IMR-90 (cell line): ENCODE measurements around the gene FAM209B. TPM values are rescaled to one million over a fixed set of nuclear protein-coding genes. Genes with fewer than 3 reads are reported as not detected.

Experiments
- ATAC-seq: fragments of 200-7000 bp; cut with Tn5 transposase; 2 replicates; pipeline ENCODE4 v1.9.1; 2020; ENCODE audit warnings: low read depth, mild to moderate bottlenecking, moderate library complexity
- BruUV-seq: library from RNA; stranded (reverse); fragments of 400-500 nt; replicated peaks from 2 replicates; lab custom pipeline; 2021; lab: Mats Ljungman, UMichigan
- CTCF ChIA-PET: fragments of 300-600 bp; formaldehyde crosslinking; extraction: SDS; loops from one replicate; lab custom pipeline; 2021; ENCODE audit warnings: antibody characterized with exemption; lab: Yijun Ruan, JAX
- POLR2A ChIA-PET: fragments of 300-600 bp; sonication (Branson Sonifier 250); formaldehyde crosslinking; loops from one replicate; lab custom pipeline; 2022; ENCODE audit warnings: antibody characterized with exemption; ENCODE audit not compliant: unreplicated experiment; lab: Charles Lee
- DNase-seq: peaks from one replicate; pipeline ENCODE4 v3.0.0; 2013
- H2AFZ ChIP-seq: replicated peaks from 2 replicates; pipeline ENCODE3; 2013; ENCODE audit warnings: low read length, mild to moderate bottlenecking; ENCODE audit not compliant: poor library complexity
- H2AK5ac ChIP-seq: 2 replicates; pipeline ENCODE4 v1.6.1; 2013; ENCODE audit warnings: low read depth, low read length, inconsistent platforms
- H2AK9ac ChIP-seq: replicated peaks from 2 replicates; pipeline ENCODE3; 2013; ENCODE audit warnings: mild to moderate bottlenecking, low read depth, low read length, moderate library complexity; ENCODE audit not compliant: poor library complexity
- H2BK120ac ChIP-seq: 2 replicates; pipeline ENCODE4 v1.6.1; 2013; ENCODE audit warnings: low read depth, low read length, inconsistent platforms
- H2BK15ac ChIP-seq: 3 replicates; pipeline ENCODE4 v1.6.1; 2013; ENCODE audit warnings: low read depth, low read length, inconsistent platforms
- H2BK20ac ChIP-seq: 2 replicates; pipeline ENCODE4 v1.6.1; 2013; ENCODE audit warnings: low read depth, mild to moderate bottlenecking, inconsistent platforms, low read length, moderate library complexity
- H2BK5ac ChIP-seq: 2 replicates; pipeline ENCODE4 v1.6.1; 2013; ENCODE audit warnings: mild to moderate bottlenecking, low read depth, low read length, inconsistent platforms; ENCODE audit not compliant: poor library complexity, severe bottlenecking
- H3K14ac ChIP-seq: replicated peaks from 2 replicates; pipeline ENCODE4 v1.6.1; 2013; ENCODE audit warnings: low read depth, low read length, inconsistent platforms
- H3K18ac ChIP-seq: 2 replicates; pipeline ENCODE4 v1.6.1; 2013; ENCODE audit warnings: low read depth, low read length, control low read depth
- H3K23ac ChIP-seq: 2 replicates; pipeline ENCODE4 v1.6.1; 2013; ENCODE audit warnings: low read depth, low read length, inconsistent platforms
- H3K27ac ChIP-seq: 2 replicates; pipeline ENCODE4 v1.5.1; 2013; ENCODE audit warnings: mild to moderate bottlenecking, control low read depth, low read length; ENCODE audit not compliant: insufficient read depth
- H3K27me3 ChIP-seq: 2 replicates; pipeline ENCODE4 v1.6.1; 2013; ENCODE audit warnings: low read length; ENCODE audit not compliant: control insufficient read depth, insufficient read depth
- H3K36me3 ChIP-seq: 2 replicates; pipeline ENCODE4 v1.6.1; 2013; ENCODE audit warnings: low read length, mixed read lengths; ENCODE audit not compliant: control insufficient read depth, insufficient read depth
- H3K4ac ChIP-seq: 2 replicates; pipeline ENCODE4 v1.6.1; 2013; ENCODE audit warnings: low read depth, low read length, inconsistent platforms
- H3K4me1 ChIP-seq: 2 replicates; pipeline ENCODE4 v1.6.1; 2013; ENCODE audit warnings: low read length, mixed read lengths; ENCODE audit not compliant: control insufficient read depth, insufficient read depth
- H3K4me2 ChIP-seq: 2 replicates; pipeline ENCODE4 v1.6.1; 2013; ENCODE audit warnings: low read depth, mild to moderate bottlenecking, control low read depth, low read length, moderate library complexity
- H3K4me3 ChIP-seq: 2 replicates; pipeline ENCODE4 v1.5.1; 2013; ENCODE audit warnings: low read depth, mild to moderate bottlenecking, control low read depth, low read length, moderate library complexity; ENCODE audit not compliant: insufficient read depth
- H3K56ac ChIP-seq: 2 replicates; pipeline ENCODE4 v1.6.1; 2013; ENCODE audit warnings: low read length, inconsistent platforms; ENCODE audit not compliant: insufficient read depth; ENCODE audit errors: extremely low read depth
- H3K79me1 ChIP-seq, 2 experiments: 2 replicates each; pipeline ENCODE4 v1.6.1; 2013; ENCODE audit warnings: low read length in 2 of 2, inconsistent platforms in 1 of 2, low read depth in 1 of 2
- H3K9ac ChIP-seq: 2 replicates; pipeline ENCODE4 v1.6.1; 2013; ENCODE audit warnings: low read depth, low read length, control low read depth
- H3K9me1 ChIP-seq: 2 replicates; pipeline ENCODE4 v1.6.1; 2013; ENCODE audit warnings: low read length, inconsistent platforms; ENCODE audit not compliant: insufficient read depth
- H3K9me3 ChIP-seq: 2 replicates; pipeline ENCODE4 v1.6.1; 2013; ENCODE audit warnings: low read length; ENCODE audit not compliant: control insufficient read depth, insufficient read depth
- H4K20me1 ChIP-seq: 2 replicates; pipeline ENCODE4 v1.6.1; 2013; ENCODE audit warnings: low read length, inconsistent platforms; ENCODE audit not compliant: insufficient read depth
- H4K5ac ChIP-seq: 2 replicates; pipeline ENCODE4 v1.6.1; 2013; ENCODE audit warnings: mild to moderate bottlenecking, low read depth, low read length, control low read depth
- H4K8ac ChIP-seq, 2 experiments: 2 replicates each; pipeline ENCODE4 v1.6.1; 2013; ENCODE audit warnings: low read depth in 2 of 2, low read length in 2 of 2, control low read depth in 1 of 2, inconsistent platforms in 1 of 2
- H4K91ac ChIP-seq: 2 replicates; pipeline ENCODE4 v1.6.1; 2013; ENCODE audit warnings: low read depth, low read length, inconsistent platforms; ENCODE audit not compliant: insufficient read depth
- BHLHE40 ChIP-seq: fragments of 150-350 bp; IDR thresholded peaks from 2 replicates; pipeline ENCODE4 v1.6.1; 2016; ENCODE audit warnings: mild to moderate bottlenecking, low read depth, low read length
- CEBPB ChIP-seq: IDR thresholded peaks from 2 replicates; pipeline ENCODE4 v1.6.1; 2012; ENCODE audit warnings: low read depth, low read length, improper control_type of control experiment
- CHD1 ChIP-seq: IDR thresholded peaks from 2 replicates; pipeline ENCODE4 v1.6.1; 2012; ENCODE audit warnings: low read depth, low read length, improper control_type of control experiment
- FOS ChIP-seq: fragments of 150-350 bp; IDR thresholded peaks from 2 replicates; pipeline ENCODE4 v1.6.1; 2016; ENCODE audit warnings: low read depth, low read length
- MAFK ChIP-seq: IDR thresholded peaks from 2 replicates; pipeline ENCODE4 v1.6.1; 2012; ENCODE audit warnings: low read depth, low read length, improper control_type of control experiment
- MAZ ChIP-seq: IDR thresholded peaks from 2 replicates; pipeline ENCODE4 v1.6.1; 2012; ENCODE audit warnings: low read depth, mild to moderate bottlenecking, low read length, improper control_type of control experiment, moderate library complexity, borderline replicate concordance
- MXI1 ChIP-seq: IDR thresholded peaks from 2 replicates; pipeline ENCODE4 v1.6.1; 2012; ENCODE audit warnings: low read depth, mild to moderate bottlenecking, low read length, moderate library complexity, borderline replicate concordance
- NFE2L2 ChIP-seq: fragments of 150-350 bp; IDR thresholded peaks from 2 replicates; pipeline ENCODE4 v1.6.1; 2016; ENCODE audit warnings: low read depth, mild to moderate bottlenecking, low read length
- POLR2A ChIP-seq: IDR thresholded peaks from 2 replicates; pipeline ENCODE4 v1.6.1; 2012; ENCODE audit warnings: mild to moderate bottlenecking, low read depth, low read length
- RAD21 ChIP-seq: IDR thresholded peaks from 2 replicates; pipeline ENCODE4 v1.6.1; 2012; ENCODE audit warnings: low read length, improper control_type of control experiment
- RCOR1 ChIP-seq: IDR thresholded peaks from 2 replicates; pipeline ENCODE4 v1.6.1; 2012; ENCODE audit warnings: mild to moderate bottlenecking, low read length, improper control_type of control experiment; ENCODE audit not compliant: insufficient replicate concordance
- RFX5 ChIP-seq: IDR thresholded peaks from 2 replicates; pipeline ENCODE4 v1.8.0; 2012; ENCODE audit warnings: low read depth, mild to moderate bottlenecking, low read length, moderate library complexity
- SMC3 ChIP-seq: fragments of 150-350 bp; IDR thresholded peaks from 2 replicates; pipeline ENCODE4 v1.6.1; 2016; ENCODE audit warnings: low read depth, mild to moderate bottlenecking, antibody characterized with exemption, low read length, moderate library complexity
- WGBS, 2 experiments: methylation state at CpG; one replicate each; pipeline versions ENCODE4 v1.1.5 to v1.1.7; 2013; ENCODE audit warnings: missing lambda C conversion rate in 2 of 2; ENCODE audit not compliant: insufficient read length in 1 of 2; ENCODE audit errors: extremely low coverage in 2 of 2; 5-methylcytosine and 5-hydroxymethylcytosine counted together
- dilution Hi-C: fragments of 300-500 bp; cut with HindIII; formaldehyde crosslinking; loops from one replicate; pipeline ENCODE4 v1.14.3; 2018; ENCODE audit warnings: low sequenced_read_pairs; ENCODE audit not compliant: unreplicated experiment
- in situ Hi-C: fragments of 300-500 bp; cut with MboI; formaldehyde crosslinking; loops from 3 replicates; pipeline ENCODE4 v1.14.3; 2019; ENCODE audit warnings: low sequenced_read_pairs, inconsistent platforms, mixed read lengths
- intact Hi-C: fragments of 100-400 bp; cut with micrococcal nuclease; formaldehyde crosslinking; loops from 2 replicates; pipeline ENCODE4 v1.10.0; 2022
- polyA plus RNA-seq, 3 experiments: library from polyadenylated mRNA; depleted of rRNA; stranded (reverse); fragments of >200 nt; gene quantifications; 2 replicates each; pipeline ENCODE4 v1.2.3, GENCODE V29; 2012; ENCODE audit warnings: low replicate concordance in 1 of 3
- total RNA-seq: library from RNA; depleted of rRNA; stranded (reverse); fragments of >200 nt; gene quantifications from 2 replicates; pipeline ENCODE4 v1.2.3, GENCODE V29; 2012
- TF ChIP-seq, protein P1 (sequence below): fragments of 150-350 bp; IDR thresholded peaks from 2 replicates; pipeline ENCODE4 v1.6.1; 2016; ENCODE audit warnings: low read depth, mild to moderate bottlenecking, low read length, moderate library complexity, borderline replicate concordance
- TF ChIP-seq, protein P2 (sequence below): conservative IDR thresholded peaks from 2 replicates; pipeline ENCODE4 v1.5.1; 2012; ENCODE audit warnings: mild to moderate bottlenecking, low read depth, low read length, improper control_type of control experiment
- TF ChIP-seq, protein P3 (sequence below): fragments of 150-350 bp; IDR thresholded peaks from 2 replicates; pipeline ENCODE4 v1.6.1; 2017; ENCODE audit warnings: mild to moderate bottlenecking, antibody characterized with exemption, low read length, low read depth

FAM209B gene
- total and polyA plus RNA-seq, 2 of the 4 experiments (the other 2 are of a cell fraction) = 0.24 TPM; not detected in 1

DNA sequence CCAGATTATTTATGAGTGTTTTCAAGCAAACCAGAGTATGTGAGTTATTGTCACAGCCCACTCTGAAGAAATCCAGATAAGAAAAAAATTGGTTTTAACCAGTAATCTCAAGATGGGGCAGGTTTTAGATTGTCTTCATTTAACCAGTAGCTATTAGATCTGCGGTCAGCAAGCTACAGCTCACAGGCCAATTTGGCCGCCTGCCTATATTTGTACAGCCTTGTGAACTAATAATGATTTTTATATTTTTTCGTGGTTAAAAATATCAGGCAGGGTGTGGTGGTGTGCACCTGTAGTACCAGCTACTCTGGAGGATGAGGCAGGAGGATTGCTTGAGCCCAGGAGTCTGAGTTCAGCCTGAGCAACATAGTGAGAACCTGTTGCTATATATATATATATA is 5.0 kb downstream of the FAM209B start:
- Histone ChIP-seq H2BK5ac (no peak overlapping the region), H2AK5ac (no peak overlapping the region), H3K18ac (no peak overlapping the region), H3K56ac (no peak overlapping the region), H3K14ac (no peak overlapping the region), H3K4me1 (no peaks in the 10 kb centered on the region), H3K27me3 (no peaks in the 10 kb centered on the region; the same call in 1 of the 2 replicates), H2BK20ac (no peak overlapping the region), H3K4me2 (no peak overlapping the region), H2BK120ac (no peak overlapping the region), H3K27ac (no peak overlapping the region), H4K91ac (no peak overlapping the region), H3K23ac (no peak overlapping the region), H3K4me3 (no peak overlapping the region), H3K79me1 (no peaks in the 10 kb centered on the region), H4K20me1 (no peaks in the 10 kb centered on the region), H2AFZ (no peak overlapping the region), H3K36me3 (no peaks in the 10 kb centered on the region), H3K4ac (no peak overlapping the region), H3K9me1 (no peaks in the 10 kb centered on the region; the same call in 1 of the 2 replicates), H4K8ac (no peak overlapping the region), H3K9ac (no peak overlapping the region), H2AK9ac (no peak overlapping the region), H4K5ac (no peak overlapping the region), H3K9me3 (no peaks in the 10 kb centered on the region), H2BK15ac (no peak overlapping the region)
- POLR2A ChIA-PET = no interaction called here
- in situ Hi-C loops = no loop called here
- WGBS, 2 experiments = 100% methylated on average over 1 of the region's 3 CpGs; no CpG with 5 or more reads in 1 of the 2 experiments
- ATAC-seq (no peak), DNase-seq (no peak)
- intact Hi-C loops = no loop called here
- no TSS peak for BruUV-seq
- TF ChIP-seq CEBPB (no peak), NFE2L2 (no peak), RAD21 (no peak), BHLHE40 (no peak), RFX5 (no peak), MXI1 (no peak), RCOR1 (no peak), MAFK (no peak), POLR2A (no peak), MAZ (no peak), FOS (no peak), CHD1 (no peak), SMC3 (no peak)
- TF ChIP-seq, protein P1, sequence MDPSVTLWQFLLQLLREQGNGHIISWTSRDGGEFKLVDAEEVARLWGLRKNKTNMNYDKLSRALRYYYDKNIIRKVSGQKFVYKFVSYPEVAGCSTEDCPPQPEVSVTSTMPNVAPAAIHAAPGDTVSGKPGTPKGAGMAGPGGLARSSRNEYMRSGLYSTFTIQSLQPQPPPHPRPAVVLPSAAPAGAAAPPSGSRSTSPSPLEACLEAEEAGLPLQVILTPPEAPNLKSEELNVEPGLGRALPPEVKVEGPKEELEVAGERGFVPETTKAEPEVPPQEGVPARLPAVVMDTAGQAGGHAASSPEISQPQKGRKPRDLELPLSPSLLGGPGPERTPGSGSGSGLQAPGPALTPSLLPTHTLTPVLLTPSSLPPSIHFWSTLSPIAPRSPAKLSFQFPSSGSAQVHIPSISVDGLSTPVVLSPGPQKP = no peak
- TF ChIP-seq, protein P2, sequence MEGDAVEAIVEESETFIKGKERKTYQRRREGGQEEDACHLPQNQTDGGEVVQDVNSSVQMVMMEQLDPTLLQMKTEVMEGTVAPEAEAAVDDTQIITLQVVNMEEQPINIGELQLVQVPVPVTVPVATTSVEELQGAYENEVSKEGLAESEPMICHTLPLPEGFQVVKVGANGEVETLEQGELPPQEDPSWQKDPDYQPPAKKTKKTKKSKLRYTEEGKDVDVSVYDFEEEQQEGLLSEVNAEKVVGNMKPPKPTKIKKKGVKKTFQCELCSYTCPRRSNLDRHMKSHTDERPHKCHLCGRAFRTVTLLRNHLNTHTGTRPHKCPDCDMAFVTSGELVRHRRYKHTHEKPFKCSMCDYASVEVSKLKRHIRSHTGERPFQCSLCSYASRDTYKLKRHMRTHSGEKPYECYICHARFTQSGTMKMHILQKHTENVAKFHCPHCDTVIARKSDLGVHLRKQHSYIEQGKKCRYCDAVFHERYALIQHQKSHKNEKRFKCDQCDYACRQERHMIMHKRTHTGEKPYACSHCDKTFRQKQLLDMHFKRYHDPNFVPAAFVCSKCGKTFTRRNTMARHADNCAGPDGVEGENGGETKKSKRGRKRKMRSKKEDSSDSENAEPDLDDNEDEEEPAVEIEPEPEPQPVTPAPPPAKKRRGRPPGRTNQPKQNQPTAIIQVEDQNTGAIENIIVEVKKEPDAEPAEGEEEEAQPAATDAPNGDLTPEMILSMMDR = no peak
- TF ChIP-seq, protein P3, sequence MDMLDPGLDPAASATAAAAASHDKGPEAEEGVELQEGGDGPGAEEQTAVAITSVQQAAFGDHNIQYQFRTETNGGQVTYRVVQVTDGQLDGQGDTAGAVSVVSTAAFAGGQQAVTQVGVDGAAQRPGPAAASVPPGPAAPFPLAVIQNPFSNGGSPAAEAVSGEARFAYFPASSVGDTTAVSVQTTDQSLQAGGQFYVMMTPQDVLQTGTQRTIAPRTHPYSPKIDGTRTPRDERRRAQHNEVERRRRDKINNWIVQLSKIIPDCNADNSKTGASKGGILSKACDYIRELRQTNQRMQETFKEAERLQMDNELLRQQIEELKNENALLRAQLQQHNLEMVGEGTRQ = no peak
- dilution Hi-C loops = no loop called here
- CTCF ChIA-PET = no interaction called here
